ENCODE results near the gene TNXB.

DNA sequence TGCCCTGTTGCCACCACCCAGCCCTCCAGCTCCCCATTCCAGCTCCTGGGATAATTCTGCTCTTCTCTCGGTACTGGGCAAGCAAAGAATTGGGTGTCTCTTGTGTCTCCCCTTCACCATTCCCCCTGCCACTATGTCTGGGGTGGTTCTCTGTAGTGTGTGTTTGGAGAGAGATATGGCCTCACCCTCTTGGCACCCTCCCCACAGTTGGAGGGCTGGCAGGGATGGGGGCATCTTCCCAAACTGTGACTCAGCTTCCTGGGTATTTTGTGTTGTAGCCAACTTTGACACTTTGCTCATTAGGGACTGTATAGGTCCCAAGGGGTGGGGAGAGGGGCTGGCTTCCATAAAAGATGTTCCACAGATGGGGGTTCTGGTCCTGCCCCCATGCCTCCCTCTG, 1.7 kb downstream of the TNXB start:
- TF ChIP-seq, protein P1, sequence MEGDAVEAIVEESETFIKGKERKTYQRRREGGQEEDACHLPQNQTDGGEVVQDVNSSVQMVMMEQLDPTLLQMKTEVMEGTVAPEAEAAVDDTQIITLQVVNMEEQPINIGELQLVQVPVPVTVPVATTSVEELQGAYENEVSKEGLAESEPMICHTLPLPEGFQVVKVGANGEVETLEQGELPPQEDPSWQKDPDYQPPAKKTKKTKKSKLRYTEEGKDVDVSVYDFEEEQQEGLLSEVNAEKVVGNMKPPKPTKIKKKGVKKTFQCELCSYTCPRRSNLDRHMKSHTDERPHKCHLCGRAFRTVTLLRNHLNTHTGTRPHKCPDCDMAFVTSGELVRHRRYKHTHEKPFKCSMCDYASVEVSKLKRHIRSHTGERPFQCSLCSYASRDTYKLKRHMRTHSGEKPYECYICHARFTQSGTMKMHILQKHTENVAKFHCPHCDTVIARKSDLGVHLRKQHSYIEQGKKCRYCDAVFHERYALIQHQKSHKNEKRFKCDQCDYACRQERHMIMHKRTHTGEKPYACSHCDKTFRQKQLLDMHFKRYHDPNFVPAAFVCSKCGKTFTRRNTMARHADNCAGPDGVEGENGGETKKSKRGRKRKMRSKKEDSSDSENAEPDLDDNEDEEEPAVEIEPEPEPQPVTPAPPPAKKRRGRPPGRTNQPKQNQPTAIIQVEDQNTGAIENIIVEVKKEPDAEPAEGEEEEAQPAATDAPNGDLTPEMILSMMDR (IDR thresholded peaks at IDR 0.05), result no peak
- TF ChIP-seq POLR2A (IDR thresholded peaks at IDR 0.05) (no peak), EP300 (IDR thresholded peaks at IDR 0.05) (no peak)
